Kidney (tissue), 14 donors: ENCODE results near the gene TMEM151A. TPM values are rescaled to one million over a fixed set of nuclear protein-coding genes. Genes with fewer than 3 reads are reported as not detected.
A peak's percentile ranks its signal among the peaks of the same experiment; 100 is the strongest.

Experiments used
- DNase-seq, 5 donors: peaks; one replicate each; pipeline ENCODE4 v3.0.0-alpha.2; 2013 to 2020
- FAIRE-seq: peaks from 2 replicates; lab custom pipeline; 2012; peaks lifted over from hg19 to GRCh38; lab: Jason Lieb, UNC
- H3K27ac ChIP-seq, 2 donors: one replicate each; pipeline ENCODE4 v1.7.0; 2013; ENCODE audit warnings: low read depth in 2 of 2, low read length in 2 of 2, inconsistent platforms in 1 of 2
- H3K27me3 ChIP-seq: one replicate; pipeline ENCODE4 v1.7.1; 2013; ENCODE audit warnings: low read length, inconsistent platforms; ENCODE audit not compliant: control insufficient read depth, insufficient read depth
- H3K36me3 ChIP-seq, 3 donors: one replicate each; pipeline versions ENCODE4 v1.7.0 to v1.7.1; 2013; ENCODE audit warnings: low read length in 3 of 3, control low read depth in 1 of 3, inconsistent platforms in 1 of 3; ENCODE audit not compliant: insufficient read depth in 3 of 3, control insufficient read depth in 2 of 3
- H3K4me1 ChIP-seq, 3 donors: one replicate each; pipeline versions ENCODE4 v1.7.0 to v1.7.1; 2013; ENCODE audit warnings: low read length in 3 of 3, inconsistent platforms in 1 of 3, low read depth in 1 of 3; ENCODE audit not compliant: control insufficient read depth in 2 of 3, insufficient read depth in 2 of 3
- H3K4me3 ChIP-seq, 3 donors: one replicate each; pipeline versions ENCODE4 v1.7.0 to v1.8.1; 2013; ENCODE audit warnings: low read length in 3 of 3, control low read depth in 1 of 3, inconsistent platforms in 1 of 3
- H3K9ac ChIP-seq, 3 donors: one replicate each; pipeline versions ENCODE4 v1.7.0 to v1.7.1; 2013; ENCODE audit warnings: low read length in 3 of 3, control low read depth in 1 of 3, inconsistent platforms in 1 of 3
- H3K9me3 ChIP-seq, 3 donors: one replicate each; pipeline versions ENCODE4 v1.7.0 to v1.7.1; 2013; ENCODE audit warnings: low read length in 3 of 3, control low read depth in 1 of 3, inconsistent platforms in 1 of 3; ENCODE audit not compliant: control insufficient read depth in 2 of 3, insufficient read depth in 1 of 3
- intact Hi-C: fragments of 100-400 bp; cut with DNase I; formaldehyde crosslinking; loops from one replicate; pipeline ENCODE4 v1.11.1; 2022
- polyA plus RNA-seq: library from polyadenylated mRNA; stranded (reverse); fragments of 350-450 nt; fragmentation: Illumina TruSeq; extraction: RNeasy Lipid Tissue Mini Kit (QIAGEN cat#74804); gene quantifications from one replicate; pipeline ENCODE4 v1.2.3, GENCODE V29; 2014; ENCODE audit warnings: low read depth, low replicate concordance; ENCODE audit not compliant: insufficient read depth
- total RNA-seq: library from RNA; stranded (reverse); fragmentation: NEBNext Ultra II Directional; extraction: Animal tissue kit (Norgen Biotek cat#: 25700); gene quantifications from one replicate; pipeline ENCODE4 v1.2.1, GENCODE V29; 2021
- TF ChIP-seq, protein P1 (sequence below): IDR thresholded peaks from 3 replicates; pipeline ENCODE4 v1.5.1; 2012; ENCODE audit warnings: mild to moderate bottlenecking, moderate library complexity, borderline replicate concordance; ENCODE audit not compliant: insufficient read depth; ENCODE audit errors: extremely low read depth
- donor health status: control.
- donor health status: control.
- donor health status: control.
- donor health status: control.
- donor health status: control.
- donor health status: DM: yes; HTN: yes; CAD: no.
- donor health status: Normal renal cell carcinoma (clear cell type).

The TMEM151A gene
- total and polyA plus RNA-seq, 2 donors from 2014 or later: 0.19 TPM; not detected in 1

- TF ChIP-seq, protein P1, sequence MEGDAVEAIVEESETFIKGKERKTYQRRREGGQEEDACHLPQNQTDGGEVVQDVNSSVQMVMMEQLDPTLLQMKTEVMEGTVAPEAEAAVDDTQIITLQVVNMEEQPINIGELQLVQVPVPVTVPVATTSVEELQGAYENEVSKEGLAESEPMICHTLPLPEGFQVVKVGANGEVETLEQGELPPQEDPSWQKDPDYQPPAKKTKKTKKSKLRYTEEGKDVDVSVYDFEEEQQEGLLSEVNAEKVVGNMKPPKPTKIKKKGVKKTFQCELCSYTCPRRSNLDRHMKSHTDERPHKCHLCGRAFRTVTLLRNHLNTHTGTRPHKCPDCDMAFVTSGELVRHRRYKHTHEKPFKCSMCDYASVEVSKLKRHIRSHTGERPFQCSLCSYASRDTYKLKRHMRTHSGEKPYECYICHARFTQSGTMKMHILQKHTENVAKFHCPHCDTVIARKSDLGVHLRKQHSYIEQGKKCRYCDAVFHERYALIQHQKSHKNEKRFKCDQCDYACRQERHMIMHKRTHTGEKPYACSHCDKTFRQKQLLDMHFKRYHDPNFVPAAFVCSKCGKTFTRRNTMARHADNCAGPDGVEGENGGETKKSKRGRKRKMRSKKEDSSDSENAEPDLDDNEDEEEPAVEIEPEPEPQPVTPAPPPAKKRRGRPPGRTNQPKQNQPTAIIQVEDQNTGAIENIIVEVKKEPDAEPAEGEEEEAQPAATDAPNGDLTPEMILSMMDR: no peak
- Histone ChIP-seq H3K27me3 (no peaks in the 10 kb centered on the region), H3K9ac (no peak overlapping the region), H3K9me3 (no peaks in the 10 kb centered on the region), H3K27ac (no peak overlapping the region), H3K4me1 (peaks cover 0 to 27% (median 22%) of the 10 kb centered on the region in 3 donors), H3K36me3 (peaks cover 0 to 22% (median 20%) of the 10 kb centered on the region in 3 donors), H3K4me3 (no peak overlapping the region)
- intact Hi-C loops: no loop called here
- FAIRE-seq (no peak), DNase-seq (peak in 1 of 5 donors; percentile 20)
Observed at GRCh38 chr11:66343176-66343575, 51.5 kb downstream of the TMEM151A start.

DNA sequence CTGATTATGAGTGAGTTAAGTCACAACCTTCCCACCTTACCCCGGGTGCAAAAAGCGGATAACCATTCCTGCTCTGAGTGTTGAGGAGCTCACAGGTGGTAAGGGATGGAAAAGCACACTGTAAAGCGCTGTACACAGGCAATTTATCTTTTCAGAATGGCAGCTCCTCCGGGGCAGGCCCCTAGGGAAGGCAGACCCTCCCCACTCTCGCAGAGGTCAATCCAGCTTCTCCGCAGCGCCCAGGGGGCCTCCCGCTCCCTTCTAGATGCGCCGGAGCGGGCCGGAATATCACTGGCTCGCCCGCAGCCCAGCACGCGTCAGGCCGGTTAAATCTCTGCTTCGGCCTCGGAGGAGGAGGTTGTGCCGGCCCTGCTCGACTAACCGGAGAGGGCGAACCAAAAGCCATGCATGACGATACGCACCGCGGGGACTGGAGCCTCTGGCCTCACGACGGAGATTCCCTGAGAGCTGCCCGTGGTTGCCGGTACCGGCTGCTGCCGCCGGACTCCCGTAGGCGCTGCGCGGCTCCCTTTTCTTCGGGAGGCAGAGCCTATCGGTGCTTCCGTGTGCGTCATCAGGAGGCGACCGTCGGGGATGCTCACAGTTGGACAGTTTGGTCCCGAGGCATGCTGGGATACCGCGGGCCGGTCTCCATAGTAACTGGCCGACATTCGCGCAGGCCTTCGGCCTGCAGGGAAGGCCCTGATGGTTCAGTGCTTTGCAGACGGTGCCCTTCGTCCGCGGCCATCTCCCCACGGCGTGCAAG, 53.0 kb downstream of the TMEM151A start, which contains the start of gene BRMS1:
Gene BRMS1 (minus strand): TSS at position 555 of the 766 bp plus-strand sequence. CDS start 2,870 bp downstream, outside the sequence.
- H3K4me1 ChIP-seq: peaks cover 0 to 27% (median 22%) of the 10 kb centered on the region in 3 donors
- no peaks in the 10 kb centered on the region for H3K9me3 ChIP-seq
- peaks cover 0 to 19% (median 17%) of the 10 kb centered on the region in 3 donors for H3K36me3 ChIP-seq
- peak within 1 kb of the TSS; percentile 32 to 35 for H3K27ac ChIP-seq
- intact Hi-C loops: no loop called here
- FAIRE-seq (no peak), DNase-seq (peak; percentile 97 to 100 (median 98))
- H3K4me3 ChIP-seq: peak within 1 kb of the TSS; percentile 85 to 97 (median 92)
- TF ChIP-seq, protein P1: no peak
- no peaks in the 10 kb centered on the region for H3K27me3 ChIP-seq
- H3K9ac ChIP-seq: peak within 1 kb of the TSS; percentile 61 to 86 (median 74)

GRCh38 chr11:66345316-66345649, 53.6 kb downstream of the TMEM151A start:
- H3K4me1 ChIP-seq: peaks cover 0 to 27% (median 22%) of the 10 kb centered on the region in 3 donors
- intact Hi-C loops: no loop called here
- FAIRE-seq: no peak

More at GRCh38 chr11:66345316-66345649, 53.6 kb downstream of the TMEM151A start:
- DNase-seq: no peak
- peak overlapping the region; percentile 20 to 32 for H3K27ac ChIP-seq
- H3K4me3 ChIP-seq: peak overlapping the region; percentile 43 to 97 (median 80)
- peaks cover 0 to 15% (median 14%) of the 10 kb centered on the region in 3 donors for H3K36me3 ChIP-seq
- H3K9ac ChIP-seq: peak overlapping the region in 2 of 3 donors; percentile 58 to 86
- H3K9me3 ChIP-seq: no peaks in the 10 kb centered on the region
- H3K27me3 ChIP-seq: no peaks in the 10 kb centered on the region
- TF ChIP-seq, protein P1: no peak

Other genes starting within 250 kb of the TMEM151A start
- 2.5 TPM for gene GAL3ST3, start 242.7 kb upstream of the TMEM151A start, total RNA-seq
- 7.6 TPM for gene GAL3ST3, start 242.7 kb upstream of the TMEM151A start, polyA plus RNA-seq
- gene SF3B2, start 239.5 kb upstream of the TMEM151A start, total RNA-seq: 172 TPM
- gene SF3B2, start 239.5 kb upstream of the TMEM151A start, polyA plus RNA-seq: 114 TPM
- gene PACS1, start 221.6 kb upstream of the TMEM151A start, total RNA-seq: 91.8 TPM
- 23.7 TPM for gene PACS1, start 221.6 kb upstream of the TMEM151A start, polyA plus RNA-seq
- 30.6 TPM for gene KLC2, start 34.2 kb upstream of the TMEM151A start, total RNA-seq
- 16.2 TPM for gene KLC2, start 34.2 kb upstream of the TMEM151A start, polyA plus RNA-seq
- 153 TPM for gene RAB1B, start 23.3 kb upstream of the TMEM151A start, total RNA-seq
- 197 TPM for gene RAB1B, start 23.3 kb upstream of the TMEM151A start, polyA plus RNA-seq
- 0.63 TPM for gene CNIH2, start 13.7 kb upstream of the TMEM151A start, total RNA-seq
- not detected for gene CNIH2, start 13.7 kb upstream of the TMEM151A start, polyA plus RNA-seq
- gene YIF1A, start 2.8 kb upstream of the TMEM151A start, total RNA-seq: 92.1 TPM
- 115 TPM for gene YIF1A, start 2.8 kb upstream of the TMEM151A start, polyA plus RNA-seq
- 22.9 TPM for gene CD248, start 25.1 kb downstream of the TMEM151A start, total RNA-seq
- gene CD248, start 25.1 kb downstream of the TMEM151A start, polyA plus RNA-seq: 14.8 TPM
- 9.2 TPM for gene RIN1, start 44.5 kb downstream of the TMEM151A start, total RNA-seq
- gene RIN1, start 44.5 kb downstream of the TMEM151A start, polyA plus RNA-seq: 2.3 TPM
- 32.8 TPM for gene BRMS1, start 53.2 kb downstream of the TMEM151A start, total RNA-seq
- gene BRMS1, start 53.2 kb downstream of the TMEM151A start, polyA plus RNA-seq: 69.7 TPM
- 21.7 TPM for gene B4GAT1, start 55.7 kb downstream of the TMEM151A start, total RNA-seq
- gene B4GAT1, start 55.7 kb downstream of the TMEM151A start, polyA plus RNA-seq: 59.9 TPM
- 10.4 TPM for gene SLC29A2, start 79.9 kb downstream of the TMEM151A start, total RNA-seq
- 17.5 TPM for gene SLC29A2, start 79.9 kb downstream of the TMEM151A start, polyA plus RNA-seq
- gene NPAS4, start 129.1 kb downstream of the TMEM151A start, total RNA-seq: 0.19 TPM
- gene NPAS4, start 129.1 kb downstream of the TMEM151A start, polyA plus RNA-seq: not detected
- gene MRPL11, start 147.0 kb downstream of the TMEM151A start, total RNA-seq: 34.1 TPM
- 97.3 TPM for gene MRPL11, start 147.0 kb downstream of the TMEM151A start, polyA plus RNA-seq
- 8.1 TPM for gene PELI3, start 175.0 kb downstream of the TMEM151A start, total RNA-seq
- gene PELI3, start 175.0 kb downstream of the TMEM151A start, polyA plus RNA-seq: 9.1 TPM
- gene DPP3, start 188.5 kb downstream of the TMEM151A start, total RNA-seq: 41.7 TPM
- 32.9 TPM for gene DPP3, start 188.5 kb downstream of the TMEM151A start, polyA plus RNA-seq
- gene BBS1, start 218.7 kb downstream of the TMEM151A start, total RNA-seq: 85.4 TPM
- 30.1 TPM for gene BBS1, start 218.7 kb downstream of the TMEM151A start, polyA plus RNA-seq